AG04449 (cell line): ENCODE data around the gene GPHA2.
A peak's percentile ranks its signal among the peaks of the same experiment; 100 is the strongest.

Experiments used
- CTCF ChIA-PET: fragments of 350-600 bp; formaldehyde crosslinking; extraction: SDS; loops from one replicate; lab custom pipeline; 2021; ENCODE audit warnings: antibody characterized with exemption; lab: Yijun Ruan, JAX
- POLR2A ChIA-PET: fragments of 400-600, 350-600 bp; formaldehyde crosslinking; extraction: SDS; loops from one replicate; lab custom pipeline; 2020; ENCODE audit warnings: antibody characterized with exemption, inconsistent platforms; lab: Yijun Ruan, JAX
- DNase-seq: peaks from one replicate; pipeline ENCODE4 v3.0.0-alpha.2; 2010; ENCODE audit warnings: low read depth, low spot score
- H3K4me3 ChIP-seq: 2 replicates; pipeline ENCODE4 v1.5.1; 2011; ENCODE audit warnings: low read depth, mild to moderate bottlenecking, control low read depth, low read length
- CTCF ChIP-seq: IDR thresholded peaks from one replicate; pipeline ENCODE4 v1.5.1; 2011; ENCODE audit warnings: mild to moderate bottlenecking, moderate library complexity, low read length, control low read depth, inconsistent platforms; ENCODE audit not compliant: insufficient read depth; ENCODE audit errors: missing control alignments

GPHA2 gene

DNA sequence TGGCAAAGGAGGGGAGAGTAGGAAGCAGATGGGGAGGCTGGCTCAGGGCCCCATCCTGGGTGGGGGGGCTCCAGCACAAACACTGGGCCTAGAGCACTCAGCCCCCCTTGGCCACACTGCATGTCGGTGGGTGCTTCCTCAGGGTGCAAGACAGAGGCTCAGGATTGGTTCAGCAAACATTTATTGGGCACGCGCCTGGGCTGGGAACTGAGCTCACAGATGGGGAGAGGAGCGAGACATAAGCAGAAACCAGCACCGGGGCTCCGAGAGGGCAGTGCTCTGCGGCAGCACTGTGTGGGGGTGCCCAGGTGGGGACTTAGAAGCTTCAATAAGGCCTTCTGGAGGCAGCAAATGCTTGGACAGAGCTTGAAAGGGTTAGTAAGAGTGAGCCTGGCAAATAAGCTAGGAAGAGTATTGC is 45.2 kb downstream of the GPHA2 start:
- DNase-seq = no peak
- H3K4me3 ChIP-seq = no peak overlapping the region
- ChIA-PET CTCF (interaction anchor here (1.4 to 28.0 kb wide), 4 partner anchors 13 to 38 kb away, joined by 4 to 1375 read pairs (median 46); partner anchors contain the start of genes CDC42BPG, EHD1 and PPP2R5B), POLR2A (no interaction called here)
- TF ChIP-seq CTCF = no peak

DNA sequence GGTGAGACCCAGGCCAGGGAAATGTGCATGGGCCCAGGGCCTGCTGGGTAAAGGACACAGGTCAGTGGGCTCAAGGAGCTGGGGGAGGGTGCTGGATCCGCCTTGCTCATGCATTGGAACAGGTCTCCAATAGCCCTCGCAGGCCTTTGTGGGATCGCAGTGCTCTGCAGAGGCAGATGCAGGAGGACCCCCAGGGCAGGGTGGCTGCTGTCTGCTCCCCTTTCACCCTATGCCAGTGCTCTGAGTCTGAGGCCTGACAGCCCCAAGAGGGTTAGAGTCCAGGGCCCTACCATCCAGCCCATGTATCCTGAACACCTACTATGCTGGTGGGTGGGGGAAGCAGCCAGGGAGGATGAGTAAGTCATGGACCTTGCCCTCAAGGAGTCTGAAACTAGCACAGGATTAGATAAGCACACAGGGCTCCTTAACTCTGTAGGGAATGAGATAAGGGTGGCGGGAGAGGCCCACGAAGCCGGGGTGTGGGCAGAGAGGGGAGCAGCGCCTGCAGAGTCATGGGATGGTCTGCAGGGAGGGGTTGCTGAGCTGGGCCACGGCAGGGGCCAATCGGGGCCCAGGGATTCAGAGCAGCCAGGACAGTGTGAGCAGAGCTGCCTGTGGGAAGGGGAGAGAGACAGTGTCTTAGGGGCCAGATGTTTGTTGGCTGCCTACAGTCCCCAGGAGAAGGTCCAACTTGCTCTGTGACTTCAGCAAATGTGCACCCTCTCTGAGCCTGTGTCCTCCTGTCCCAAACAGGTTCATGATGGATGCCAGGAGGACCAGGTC is 46.8 kb downstream of the GPHA2 start:
- no peak for TF ChIP-seq CTCF
- POLR2A ChIA-PET = interaction anchor here (2.0 kb wide), 1 partner anchor 12 kb away, joined by 12 read pairs; the partner anchor contains the start of gene EHD1
- no peak for DNase-seq
- CTCF ChIA-PET = interaction anchor here (0.8 to 28.0 kb wide), 10 partner anchors 11 to 89 kb away, joined by 3 to 1375 read pairs (median 7); partner anchors contain the start of genes ATG2A, CDC42BPG and EHD1
- no peak overlapping the region for H3K4me3 ChIP-seq

DNA sequence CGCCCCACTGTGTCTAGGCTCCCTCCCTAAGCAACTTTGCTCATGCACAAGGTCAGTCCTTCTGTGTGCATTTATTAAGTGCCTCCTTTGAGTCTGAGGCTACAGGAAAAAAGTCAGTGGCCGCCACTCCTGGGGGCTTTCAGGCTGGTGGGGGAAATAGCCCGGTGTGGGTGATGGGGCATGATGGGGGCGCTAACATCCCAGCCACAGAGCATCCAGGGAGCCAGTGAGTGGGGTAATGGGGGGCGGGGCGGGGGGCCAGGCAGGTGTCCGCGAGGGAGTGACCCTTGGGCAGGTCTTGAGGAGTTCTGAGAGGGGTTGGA is 47.3 kb downstream of the GPHA2 start:
- CTCF ChIA-PET = interaction anchor here (0.5 to 28.0 kb wide), 18 partner anchors 9 to 147 kb away, joined by 3 to 1375 read pairs (median 6); partner anchors contain the start of genes ARL2, ATG2A, CDC42BPG and EHD1
- POLR2A ChIA-PET = interaction anchor here (0.7 to 2.0 kb wide), 2 partner anchors 11 to 41 kb away, joined by 5 to 12 read pairs; partner anchors contain the start of gene EHD1
- no peak for DNase-seq
- no peak for TF ChIP-seq CTCF
- no peak overlapping the region for H3K4me3 ChIP-seq

- POLR2A ChIA-PET = interaction anchor here (0.7 to 2.0 kb wide), 2 partner anchors 11 to 40 kb away, joined by 5 to 12 read pairs; partner anchors contain the start of gene EHD1
- peak; percentile 97 for TF ChIP-seq CTCF
- H3K4me3 ChIP-seq = peak overlapping the region; percentile 33
- CTCF ChIA-PET = interaction anchor here (0.5 to 28.0 kb wide), 19 partner anchors 9 to 148 kb away, joined by 3 to 1375 read pairs (median 5); partner anchors contain the start of genes ARL2, ATG2A, CDC42BPG and EHD1
- no peak for DNase-seq
Measured at GRCh38 chr11:64887757-64888405, 47.8 kb downstream of the GPHA2 start.

- no peak for TF ChIP-seq CTCF
- no peak overlapping the region for H3K4me3 ChIP-seq
- DNase-seq = no peak
- CTCF ChIA-PET = interaction anchor here (0.8 to 28.0 kb wide), 13 partner anchors 8 to 110 kb away, joined by 3 to 1375 read pairs (median 4); partner anchors contain the start of genes ATG2A, BATF2, CDC42BPG and EHD1
- POLR2A ChIA-PET = interaction anchor here (2.0 kb wide), 1 partner anchor 10 kb away, joined by 12 read pairs; the partner anchor contains the start of gene EHD1
Measured at GRCh38 chr11:64887234-64887756, 48.4 kb downstream of the GPHA2 start.
